T-cell (primary cell): ENCODE data around the gene ARHGAP6. TPM values are rescaled to one million over a fixed set of nuclear protein-coding genes. Genes with fewer than 3 reads are reported as not detected.
A peak's percentile ranks its signal among the peaks of the same experiment; 100 is the strongest.

Source experiments
- ATAC-seq, 4 experiments: fragments of 200-7000 bp in 3 of 4; fragments of 150-1000 bp in 1 of 4; cut with Tn5 transposase; replicated peaks in 1 of 4; 1 replicate in 3 of 4; 2 replicates in 1 of 4; pipeline ENCODE4 v1.10.0; 2021; ENCODE audit warnings: moderate library complexity in 3 of 4, mild to moderate bottlenecking in 2 of 4, moderate number of reproducible peaks in 1 of 4
- CTCF ChIA-PET, 2 donors: fragments of 300-600 bp; sonication (Branson Sonifier 250); formaldehyde crosslinking; loops; one replicate each; lab custom pipeline; 2022; ENCODE audit warnings: antibody characterized with exemption in 2 of 2; lab: Charles Lee
- POLR2A ChIA-PET, 2 donors: fragments of 300-600 bp; sonication (Branson Sonifier 250); formaldehyde crosslinking; loops; one replicate each; lab custom pipeline; 2022; ENCODE audit warnings: antibody characterized with exemption in 2 of 2; lab: Charles Lee
- DNase-seq, 35 experiments: peaks; one replicate each; pipeline versions ENCODE4 v3.0.0 to v3.0.0-alpha.2; 2013 to 2023
- H3K27ac ChIP-seq: one replicate; pipeline ENCODE4 v1.5.1; 2013; ENCODE audit warnings: low read length
- H3K27me3 ChIP-seq, 2 experiments: replicated peaks in 1 of 2; 1 replicate in 1 of 2; 2 replicates in 1 of 2; pipeline versions ENCODE4 v1.6.1 to v1.7.0; 2013; ENCODE audit warnings: low read length in 1 of 2, mixed read lengths in 1 of 2; ENCODE audit not compliant: control insufficient read depth in 2 of 2, insufficient read depth in 2 of 2; ENCODE audit errors: extremely low read depth in 1 of 2
- H3K36me3 ChIP-seq, 2 donors: 1 replicate in 1 of 2; 2 replicates in 1 of 2; pipeline versions ENCODE4 v1.6.1 to v1.7.0; 2013; ENCODE audit warnings: low read length in 1 of 2; ENCODE audit not compliant: control insufficient read depth in 2 of 2, insufficient read depth in 1 of 2; ENCODE audit errors: extremely low read depth in 1 of 2
- H3K4me1 ChIP-seq, 2 experiments: 1 replicate in 1 of 2; 2 replicates in 1 of 2; pipeline versions ENCODE4 v1.6.1 to v1.7.0; 2013; ENCODE audit warnings: low read length in 2 of 2, mixed read lengths in 1 of 2; ENCODE audit not compliant: insufficient read depth in 2 of 2, control insufficient read depth in 1 of 2; ENCODE audit errors: extremely low read depth in 1 of 2
- H3K4me3 ChIP-seq, 2 donors: 1 replicate in 1 of 2; 2 replicates in 1 of 2; pipeline versions ENCODE4 v1.5.1 to v1.7.0; 2013; ENCODE audit warnings: mild to moderate bottlenecking in 2 of 2, low read length in 1 of 2, moderate library complexity in 1 of 2; ENCODE audit not compliant: control insufficient read depth in 1 of 2; ENCODE audit errors: extremely low read depth in 1 of 2
- H3K9me3 ChIP-seq: 2 replicates; pipeline ENCODE4 v1.7.0; 2013
- H3K27ac Mint-ChIP-seq, 2 donors: one replicate each; pipeline ENCODE4 v1.8.0; 2020 to 2021; ENCODE audit warnings: mild to moderate bottlenecking in 2 of 2, mixed read lengths in 2 of 2
- H3K27me3 Mint-ChIP-seq, 2 donors: one replicate each; pipeline ENCODE4 v1.8.0; 2021 to 2022; ENCODE audit warnings: mixed read lengths in 2 of 2
- H3K36me3 Mint-ChIP-seq: one replicate; pipeline ENCODE4 v1.8.0; 2021; ENCODE audit warnings: mixed read lengths
- H3K4me1 Mint-ChIP-seq, 3 donors: one replicate each; pipeline ENCODE4 v1.8.0; 2020 to 2022; ENCODE audit warnings: mixed read lengths in 3 of 3, mild to moderate bottlenecking in 1 of 3
- H3K4me3 Mint-ChIP-seq, 3 donors: one replicate each; pipeline ENCODE4 v1.8.0; 2020 to 2022; ENCODE audit warnings: mild to moderate bottlenecking in 3 of 3, mixed read lengths in 3 of 3, moderate library complexity in 3 of 3
- H3K9me3 Mint-ChIP-seq, 3 donors: one replicate each; pipeline ENCODE4 v1.8.0; 2020 to 2022; ENCODE audit warnings: mixed read lengths in 3 of 3
- WGBS: methylation state at CpG from one replicate; pipeline ENCODE4 v1.1.5; 2013; ENCODE audit warnings: missing lambda C conversion rate; ENCODE audit not compliant: insufficient coverage; 5-methylcytosine and 5-hydroxymethylcytosine counted together
- total RNA-seq, 35 experiments: library from RNA in 6 of 35; stranded (reverse) in 6 of 35; fragments of 120-200 nt in 1 of 35; gene quantifications; one replicate each; pipeline versions ENCODE4 v1.2.1 to v1.2.4 and lab custom pipeline; 2013 to 2026

The ARHGAP6 gene
- total RNA-seq, 5 donors from 2014 or later (not counting 1 experiment from before 2014, with no cell fraction given), result 0.09 to 0.13 (median 0.12) TPM; not detected in 2

DNA sequence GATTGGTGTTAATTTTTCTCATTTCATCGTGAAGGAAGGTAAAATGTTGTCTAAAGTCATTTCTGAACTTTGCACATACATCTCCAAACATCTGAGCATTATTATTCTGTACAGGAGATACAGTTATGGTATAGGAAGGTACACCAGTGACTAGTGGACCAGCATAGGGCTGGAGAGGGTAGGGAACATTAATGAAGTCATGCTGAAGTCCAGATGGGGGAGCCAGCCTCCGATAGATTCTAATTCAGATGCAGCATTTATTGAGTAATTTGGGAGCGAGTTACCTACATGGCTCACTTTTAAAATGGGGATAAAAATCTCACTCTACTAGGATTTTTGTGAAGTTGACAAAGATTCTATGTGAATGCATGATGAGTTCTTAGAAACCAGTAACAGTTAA, 337.6 kb downstream of the ARHGAP6 start:
- Histone ChIP-seq H3K4me1 (no peaks in the 10 kb centered on the region), H3K4me3 (no peak overlapping the region), H3K9me3 (no peaks in the 10 kb centered on the region), H3K36me3 (no peaks in the 10 kb centered on the region), H3K27me3 (no peaks in the 10 kb centered on the region), H3K27ac (no peak overlapping the region)
- Mint-ChIP-seq H3K4me3 (no peak overlapping the region), H3K9me3 (peaks cover 0 to 9% (median 3%) of the 10 kb centered on the region in 3 donors), H3K27me3 (peaks cover 0 to 8% of the 10 kb centered on the region in 2 donors), H3K36me3 (no peaks in the 10 kb centered on the region), H3K4me1 (no peaks in the 10 kb centered on the region), H3K27ac (no peak overlapping the region)
- ChIA-PET CTCF (no interaction called here), POLR2A (no interaction called here)
- DNase-seq (no peak), ATAC-seq (no peak)
- no CpG with 5 or more reads among the region's 3 CpGs for WGBS

DNA sequence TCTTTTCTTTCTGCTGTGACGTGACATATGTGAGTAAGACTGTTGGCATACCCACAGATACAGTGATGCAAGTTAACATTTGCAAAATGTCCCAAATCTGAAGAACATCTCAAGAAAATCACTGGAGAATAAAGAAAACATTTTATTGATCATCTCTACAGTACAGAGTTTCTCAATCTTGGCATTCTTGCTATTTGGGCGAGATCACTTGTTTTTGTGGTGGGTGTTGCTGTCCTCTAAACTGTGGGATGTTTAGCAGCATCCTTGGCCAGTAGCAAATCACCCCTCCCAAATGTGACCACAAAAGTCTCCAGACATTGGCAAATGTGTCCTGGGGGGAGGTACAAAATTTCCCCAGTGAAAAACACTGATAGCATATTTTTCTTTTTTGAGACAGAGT, 343.7 kb downstream of the ARHGAP6 start:
- Mint-ChIP-seq H3K9me3 (peaks cover 0 to 4% (median 3%) of the 10 kb centered on the region in 3 donors), H3K4me1 (no peaks in the 10 kb centered on the region), H3K27ac (no peak overlapping the region), H3K4me3 (no peak overlapping the region), H3K36me3 (no peaks in the 10 kb centered on the region), H3K27me3 (peaks cover 0 to 12% of the 10 kb centered on the region in 2 donors)
- no CpG with 5 or more reads among the region's 2 CpGs for WGBS
- no peaks in the 10 kb centered on the region for H3K36me3 ChIP-seq
- ATAC-seq, result no peak
- ChIA-PET CTCF (no interaction called here), POLR2A (no interaction called here)
- no peak for DNase-seq
- H3K27me3 ChIP-seq, result no peaks in the 10 kb centered on the region
- H3K4me3 ChIP-seq, result no peak overlapping the region
- no peak overlapping the region for H3K27ac ChIP-seq
- H3K9me3 ChIP-seq, result no peaks in the 10 kb centered on the region
- H3K4me1 ChIP-seq, result no peaks in the 10 kb centered on the region

DNA sequence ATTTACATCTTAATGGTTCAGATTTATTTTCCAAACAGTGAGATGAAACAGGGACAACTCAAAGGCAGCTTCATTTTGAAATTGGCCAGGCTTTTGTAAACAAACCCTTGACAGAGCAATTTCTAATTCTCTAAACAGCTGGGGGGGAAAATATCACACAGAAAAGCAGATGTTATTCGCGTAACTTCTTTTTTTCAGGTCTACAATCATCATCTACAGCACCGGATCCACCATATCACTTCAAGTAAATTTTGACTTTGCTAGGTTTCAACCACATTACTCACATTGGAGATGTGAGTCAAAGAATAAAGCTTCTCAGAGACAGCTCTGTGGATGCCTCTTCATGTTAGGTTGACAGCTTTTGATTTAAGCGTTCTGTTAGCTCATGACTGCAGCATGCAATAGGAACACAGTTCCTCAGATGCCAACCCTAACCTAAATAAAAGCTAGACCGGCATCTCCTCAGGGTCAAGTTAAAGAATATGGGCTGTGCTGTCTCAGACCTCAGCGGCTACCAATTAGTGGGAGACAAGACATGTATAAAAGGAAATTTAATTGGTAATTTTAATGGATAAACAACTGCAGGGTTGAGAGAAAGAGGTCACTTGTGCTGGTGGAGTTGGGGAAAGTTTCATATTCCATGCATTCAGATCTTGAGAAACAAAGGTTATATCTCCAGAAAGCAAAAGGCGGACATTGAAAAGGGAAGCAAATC, 345.8 kb downstream of the ARHGAP6 start:
- Histone ChIP-seq H3K9me3 (no peaks in the 10 kb centered on the region), H3K27ac (no peak overlapping the region), H3K4me1 (no peaks in the 10 kb centered on the region), H3K36me3 (no peaks in the 10 kb centered on the region), H3K4me3 (no peak overlapping the region), H3K27me3 (no peaks in the 10 kb centered on the region)
- no peaks in the 10 kb centered on the region for H3K36me3 Mint-ChIP-seq
- ChIA-PET CTCF (no interaction called here), POLR2A (no interaction called here)
- H3K4me1 Mint-ChIP-seq, result no peaks in the 10 kb centered on the region
- peaks cover 0 to 4% (median 3%) of the 10 kb centered on the region in 3 donors for H3K9me3 Mint-ChIP-seq
- no CpG with 5 or more reads among the region's 7 CpGs for WGBS
- no peak overlapping the region for H3K27ac Mint-ChIP-seq
- no peak overlapping the region for H3K4me3 Mint-ChIP-seq
- no peak for DNase-seq
- peaks cover 0 to 15% of the 10 kb centered on the region in 2 donors for H3K27me3 Mint-ChIP-seq
- no peak for ATAC-seq

DNA sequence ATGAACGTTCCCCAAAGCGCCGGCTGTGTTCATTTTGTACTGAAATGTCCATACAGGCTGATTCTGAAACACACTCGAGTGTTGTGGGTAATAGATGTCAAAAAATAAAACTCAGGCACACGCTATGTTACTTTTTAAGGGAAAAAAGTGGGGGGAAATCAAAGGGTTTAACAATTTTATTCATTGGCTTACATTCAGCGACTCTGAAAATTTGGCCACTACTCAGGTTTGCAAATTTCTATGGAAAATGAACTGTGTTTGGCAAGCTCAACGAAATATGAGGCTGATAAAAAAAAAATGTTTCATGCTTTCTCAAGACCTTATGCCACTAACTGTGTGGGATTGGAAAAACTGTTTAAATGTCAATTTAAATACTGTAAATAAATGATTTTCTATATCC, 354.0 kb downstream of the ARHGAP6 start:
- Mint-ChIP-seq H3K27me3 (peaks cover 0 to 2% of the 10 kb centered on the region in 2 donors), H3K9me3 (peaks cover 0 to 4% (median 0%) of the 10 kb centered on the region in 3 donors), H3K4me1 (no peaks in the 10 kb centered on the region), H3K27ac (no peak overlapping the region), H3K36me3 (no peaks in the 10 kb centered on the region), H3K4me3 (no peak overlapping the region)
- 80% methylated on average over 1 of the region's 7 CpGs for WGBS
- H3K27ac ChIP-seq, result no peak overlapping the region
- no peaks in the 10 kb centered on the region for H3K9me3 ChIP-seq
- H3K4me3 ChIP-seq, result no peak overlapping the region
- POLR2A ChIA-PET, result no interaction called here
- DNase-seq, result no peak
- H3K4me1 ChIP-seq, result no peaks in the 10 kb centered on the region
- CTCF ChIA-PET, result no interaction called here
- no peak for ATAC-seq
- no peaks in the 10 kb centered on the region for H3K36me3 ChIP-seq
- H3K27me3 ChIP-seq, result no peaks in the 10 kb centered on the region

DNA sequence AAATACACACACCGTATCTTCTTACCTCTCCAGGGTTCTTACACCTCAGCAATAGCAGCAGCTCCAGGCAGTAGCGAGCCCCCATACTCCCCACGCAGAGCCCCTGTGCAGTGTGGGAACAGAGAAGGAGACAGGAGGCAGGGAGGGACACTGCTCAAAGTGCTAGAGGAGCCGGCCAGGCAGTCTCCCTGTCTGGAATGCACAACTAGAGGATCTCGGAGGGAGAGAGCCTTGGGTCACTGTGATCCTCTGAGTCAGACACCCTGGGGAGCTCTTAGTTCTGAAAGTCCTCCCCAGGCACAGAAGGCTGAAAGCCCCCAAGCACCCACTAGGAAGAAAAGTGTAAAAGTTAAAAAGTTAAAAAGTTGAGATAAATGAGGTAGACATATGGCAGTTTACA, 356.5 kb downstream of the ARHGAP6 start:
- whole genome bisulfite sequencing, result 80% methylated on average over 1 of the region's 5 CpGs
- peaks cover 0 to 4% (median 0%) of the 10 kb centered on the region in 3 donors for H3K9me3 Mint-ChIP-seq

DNA sequence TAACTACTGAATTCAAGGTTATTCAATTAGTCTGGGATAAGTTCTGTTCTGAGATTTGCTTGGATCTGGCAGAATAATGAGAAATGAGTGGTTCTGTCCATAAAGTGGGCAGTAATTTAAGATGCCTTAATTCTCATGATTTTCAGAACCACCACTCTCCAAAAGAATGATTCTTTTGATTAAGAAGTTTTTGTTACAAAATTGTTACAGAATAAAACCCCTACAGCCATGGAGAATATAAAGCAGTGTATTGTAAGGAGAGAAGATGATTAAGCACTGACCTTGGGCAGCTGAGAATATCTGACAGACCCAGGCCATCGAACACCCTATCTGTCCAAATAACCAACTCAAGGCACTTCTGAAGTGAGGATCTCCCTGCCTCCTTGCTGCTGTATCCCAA, 360.1 kb downstream of the ARHGAP6 start:
- H3K27ac ChIP-seq, result no peak overlapping the region
- DNase-seq (no peak), ATAC-seq (no peak)
- ChIA-PET POLR2A (no interaction called here), CTCF (no interaction called here)
- H3K9me3 ChIP-seq, result no peaks in the 10 kb centered on the region
- no peaks in the 10 kb centered on the region for H3K4me1 ChIP-seq
- Mint-ChIP-seq H3K36me3 (no peaks in the 10 kb centered on the region), H3K4me1 (no peaks in the 10 kb centered on the region), H3K27ac (no peak overlapping the region), H3K9me3 (no peaks in the 10 kb centered on the region), H3K4me3 (no peak overlapping the region), H3K27me3 (peaks cover 0 to 10% of the 10 kb centered on the region in 2 donors)
- H3K36me3 ChIP-seq, result no peaks in the 10 kb centered on the region
- no CpG with 5 or more reads among the region's 1 CpG for WGBS
- H3K4me3 ChIP-seq, result no peak overlapping the region
- no peaks in the 10 kb centered on the region for H3K27me3 ChIP-seq

More for the DNA sequence above, 356.5 kb downstream of the ARHGAP6 start:
- Mint-ChIP-seq H3K4me3 (no peak overlapping the region), H3K36me3 (no peaks in the 10 kb centered on the region), H3K27me3 (peaks cover 0 to 10% of the 10 kb centered on the region in 2 donors), H3K4me1 (no peaks in the 10 kb centered on the region), H3K27ac (peak overlapping the region in 1 of 2 donors; percentile 72)
- Histone ChIP-seq H3K27me3 (no peaks in the 10 kb centered on the region), H3K9me3 (no peaks in the 10 kb centered on the region), H3K4me1 (no peaks in the 10 kb centered on the region), H3K4me3 (no peak overlapping the region), H3K27ac (no peak overlapping the region), H3K36me3 (no peaks in the 10 kb centered on the region)
- ChIA-PET POLR2A (no interaction called here), CTCF (no interaction called here)
- DNase-seq, result no peak
- no peak for ATAC-seq
